Upper lobe of left lung (tissue), 6 donors: ENCODE measurements around the gene CFAP52. TPM values are rescaled to one million over a fixed set of nuclear protein-coding genes. Genes with fewer than 3 reads are reported as not detected.

Experiments
- ATAC-seq, 2 donors: fragments of 200-7000 bp; cut with Tn5 transposase; one replicate each; pipeline ENCODE4 v1.9.1; 2022; ENCODE audit warnings: mild to moderate bottlenecking in 2 of 2, moderate library complexity in 2 of 2; ENCODE audit not compliant: low FRiP score in 2 of 2
- DNase-seq, 2 donors: peaks; one replicate each; pipeline ENCODE4 v3.0.0-alpha.2; 2019 to 2020
- H3K27ac ChIP-seq, 4 donors: fragments of 200-600 bp; sonication (generic); one replicate each; pipeline ENCODE4 v1.5.1; 2016 to 2019
- H3K27me3 ChIP-seq, 4 donors: fragments of 200-600 bp; sonication (generic); one replicate each; pipeline ENCODE4 v1.5.1; 2017 to 2019
- H3K36me3 ChIP-seq, 4 donors: fragments of 200-600 bp; sonication (generic); one replicate each; pipeline ENCODE4 v1.5.1; 2016 to 2019
- H3K4me1 ChIP-seq, 4 donors: fragments of 200-600 bp; sonication (generic); one replicate each; pipeline ENCODE4 v1.5.1; 2018 to 2019
- H3K4me3 ChIP-seq, 4 donors: fragments of 200-600 bp; sonication (generic); one replicate each; pipeline ENCODE4 v1.5.1; 2017 to 2019; ENCODE audit warnings: mild to moderate bottlenecking in 2 of 4, moderate library complexity in 1 of 4
- H3K9me3 ChIP-seq, 4 donors: fragments of 200-600 bp; sonication (generic); one replicate each; pipeline ENCODE4 v1.5.1; 2018 to 2019
- CTCF ChIP-seq, 6 experiments: fragments of 450-650 bp in 4 of 6; fragments of 200-600 bp in 2 of 6; sonication (generic) in 2 of 6; IDR thresholded peaks; one replicate each; pipeline ENCODE4 v1.5.1; 2016 to 2019; ENCODE audit warnings: antibody characterized with exemption in 6 of 6
- EP300 ChIP-seq, 4 donors: sonication (generic); formaldehyde crosslinking; IDR thresholded peaks; one replicate each; pipeline ENCODE4 v1.5.1; 2017; ENCODE audit warnings: antibody characterized with exemption in 4 of 4, control low read depth in 2 of 4
- POLR2A ChIP-seq, 4 donors: fragments of 450-650 bp; IDR thresholded peaks; one replicate each; pipeline ENCODE4 v1.5.1; 2016 to 2017; ENCODE audit warnings: antibody characterized with exemption in 4 of 4, mild to moderate bottlenecking in 2 of 4
- POLR2AphosphoS5 ChIP-seq, 2 donors: sonication (generic); formaldehyde crosslinking; IDR thresholded peaks; one replicate each; pipeline ENCODE4 v1.5.1; 2017; ENCODE audit warnings: antibody characterized with exemption in 2 of 2
- WGBS, 2 donors: methylation state at CpG; one replicate each; pipeline ENCODE4 v1.1.5; 2017 to 2018; 5-methylcytosine and 5-hydroxymethylcytosine counted together
- total RNA-seq, 6 donors: library from RNA; depleted of rRNA in 4 of 6; stranded (reverse); fragments of >200 nt in 4 of 6; gene quantifications; one replicate each; pipeline versions ENCODE4 v1.1.0 to v1.2.1, GENCODE V29; 2016 to 2021
- donor health status: DM: no; HTN: no; CAD: no; lungs with moderate emphysema.
- donor health status: DM: no; HTN: yes; CAD: no; lungs with severe emphysema.

The CFAP52 gene
- total RNA-seq, 6 donors from 2014 or later = 0.72 to 69.0 (median 12.5) TPM

GRCh38 chr17:9568004-9568403 lies 8.4 kb upstream of the CFAP52 start:
- no peak overlapping the region for H3K4me3 ChIP-seq
- no peak for ATAC-seq
- no peak for DNase-seq
- TF ChIP-seq CTCF (IDR thresholded peaks at IDR 0.05) (no peak), POLR2AphosphoS5 (IDR thresholded peaks at IDR 0.05) (no peak), POLR2A (IDR thresholded peaks at IDR 0.05) (no peak), EP300 (IDR thresholded peaks at IDR 0.05) (no peak)
- no peak overlapping the region for H3K27ac ChIP-seq
- no peaks in the 10 kb centered on the region for H3K9me3 ChIP-seq
- peaks cover 0 to 4% (median 0%) of the 10 kb centered on the region in 4 donors for H3K4me1 ChIP-seq
- no peaks in the 10 kb centered on the region for H3K27me3 ChIP-seq
- peaks cover 0 to 38% (median 11%) of the 10 kb centered on the region in 4 donors for H3K36me3 ChIP-seq

- peaks cover 0 to 38% (median 11%) of the 10 kb centered on the region in 4 donors for H3K36me3 ChIP-seq
- H3K27me3 ChIP-seq = no peaks in the 10 kb centered on the region
- TF ChIP-seq CTCF (IDR thresholded peaks at IDR 0.05) (no peak), POLR2AphosphoS5 (IDR thresholded peaks at IDR 0.05) (no peak), EP300 (IDR thresholded peaks at IDR 0.05) (no peak), POLR2A (IDR thresholded peaks at IDR 0.05) (no peak)
- DNase-seq = no peak
- 89 to 90% methylated on average over 11 of the region's 11 CpGs for WGBS, 2 donors
- H3K27ac ChIP-seq = no peak overlapping the region
- no peaks in the 10 kb centered on the region for H3K9me3 ChIP-seq
- ATAC-seq = no peak
- H3K4me3 ChIP-seq = no peak overlapping the region
- H3K4me1 ChIP-seq = peaks cover 0 to 8% (median 0%) of the 10 kb centered on the region in 4 donors
Measured at GRCh38 chr17:9568957-9569588, 7.4 kb upstream of the CFAP52 start.

- Histone ChIP-seq H3K4me3 (no peak overlapping the region), H3K27me3 (no peaks in the 10 kb centered on the region), H3K9me3 (no peaks in the 10 kb centered on the region), H3K27ac (no peak overlapping the region), H3K36me3 (peaks cover 0 to 38% (median 11%) of the 10 kb centered on the region in 4 donors), H3K4me1 (peaks cover 11 to 14% (median 12%) of the 10 kb centered on the region in 4 donors)
- DNase-seq = no peak
- no peak for TF ChIP-seq EP300 (IDR thresholded peaks at IDR 0.05)
- WGBS, 2 donors = 92 to 95% methylated on average over 9 of the region's 10 CpGs
- ATAC-seq = no peak
Measured at GRCh38 chr17:9571201-9571600, 5.2 kb upstream of the CFAP52 start.

- H3K4me3 ChIP-seq = peak within 1 kb of the TSS; percentile 78 to 83 (median 79)
- DNase-seq = peak; percentile 92 to 99
- 0 to 3% methylated on average over 12 to 42 of the region's 42 CpGs for WGBS, 2 donors
- H3K27me3 ChIP-seq = no peaks in the 10 kb centered on the region
- peak within 1 kb of the TSS; percentile 28 to 67 (median 56) for H3K27ac ChIP-seq
- no peaks in the 10 kb centered on the region for H3K9me3 ChIP-seq
- H3K36me3 ChIP-seq = peaks cover 0 to 3% (median 0%) of the 10 kb centered on the region in 4 donors
- TF ChIP-seq POLR2AphosphoS5 (IDR thresholded peaks at IDR 0.05) (peak; percentile 61 to 91), EP300 (IDR thresholded peaks at IDR 0.05) (peak in 1 of 4 donors; percentile 81), POLR2A (IDR thresholded peaks at IDR 0.05) (peak in 1 of 4 donors; percentile 71), CTCF (IDR thresholded peaks at IDR 0.05) (peak in 1 of 6 experiments; percentile 27)
- H3K4me1 ChIP-seq = peaks cover 19 to 32% (median 24%) of the 10 kb centered on the region in 4 donors
- peak; percentile 96 to 98 for ATAC-seq
Measured at GRCh38 chr17:9575381-9576101, 901 bp upstream of the CFAP52 start, which contains the start of gene STX8. Gene STX8, minus strand, starts transcription at chr17:9575820. Its CDS starts 12 bp downstream, at chr17:9575808.

GRCh38 chr17:9577373-9577709 lies 899 bp downstream of the CFAP52 start:
- Histone ChIP-seq H3K27me3 (no peaks in the 10 kb centered on the region), H3K4me1 (peaks cover 19 to 32% (median 24%) of the 10 kb centered on the region in 4 donors), H3K9me3 (no peaks in the 10 kb centered on the region), H3K27ac (no peak overlapping the region), H3K36me3 (no peaks in the 10 kb centered on the region), H3K4me3 (peak overlapping the region in 2 of 4 donors; percentile 78)
- no peak for ATAC-seq
- no peak for DNase-seq
- WGBS, 2 donors = 6 to 8% methylated on average over 4 of the region's 4 CpGs
- TF ChIP-seq POLR2AphosphoS5 (IDR thresholded peaks at IDR 0.05) (no peak), POLR2A (IDR thresholded peaks at IDR 0.05) (no peak)
